Activated T-helper 1 cell treated with anti-CD3 and anti-CD28 coated beads, Interleukin-2, amount 50 U/mL, for 16 hours (primary cell): ENCODE results near the gene ANO4.
"Not testable (repeated sequence)": the region's sequence is repeated elsewhere in the genome, so short reads cannot be mapped to it uniquely, and the experiment has no call there.

Experiments used
- DNase-seq, 2 donors: peaks; one replicate each; pipeline ENCODE4 v3.0.0-alpha.2; 2020; ENCODE audit warnings: low read depth in 1 of 2, low spot score in 1 of 2

Gene ANO4

GRCh38 chr12:100987552-100988521 lies 193.3 kb downstream of the ANO4 start:
- no peak for DNase-seq

- not testable (repeated sequence) for DNase-seq
Observed at GRCh38 chr12:100989509-100989908, 194.9 kb downstream of the ANO4 start.

- DNase-seq: no peak
Observed at GRCh38 chr12:100991102-100991501, 196.5 kb downstream of the ANO4 start.

GRCh38 chr12:100992194-100992593 lies 197.6 kb downstream of the ANO4 start:
- DNase-seq: no peak

DNA sequence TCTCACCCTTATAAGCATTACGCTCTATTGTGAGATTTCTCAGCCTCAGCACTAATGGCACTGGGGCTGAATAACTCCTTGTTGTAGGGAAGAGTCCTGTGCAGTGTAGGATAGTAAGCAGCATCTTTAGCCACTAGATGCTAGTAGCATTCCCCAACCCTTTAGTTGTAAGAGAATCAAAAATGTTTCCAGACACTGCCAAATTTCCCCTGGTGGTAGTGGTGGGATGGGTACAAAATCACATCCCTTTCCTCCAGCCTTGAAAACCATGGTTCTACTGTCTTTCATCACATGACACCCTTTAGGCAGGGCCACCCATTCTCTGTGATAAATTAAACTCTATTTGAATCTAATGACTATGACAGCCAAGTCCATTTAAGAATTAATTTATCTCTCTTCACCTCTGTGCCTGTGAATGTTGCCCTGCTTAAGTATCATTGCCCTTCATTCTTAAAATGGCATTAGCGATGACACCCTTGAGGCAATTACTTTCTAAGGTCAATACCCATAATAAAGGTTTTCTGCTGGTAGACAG lies 199.4 kb downstream of the ANO4 start:
- DNase-seq: no peak

- no peak for DNase-seq
Observed at GRCh38 chr12:100995201-100995600, 200.6 kb downstream of the ANO4 start.

- DNase-seq: no peak
Observed at GRCh38 chr12:100995771-100996170, 201.2 kb downstream of the ANO4 start.

- no peak for DNase-seq
Observed at GRCh38 chr12:101001669-101002068, 207.1 kb downstream of the ANO4 start.

DNA sequence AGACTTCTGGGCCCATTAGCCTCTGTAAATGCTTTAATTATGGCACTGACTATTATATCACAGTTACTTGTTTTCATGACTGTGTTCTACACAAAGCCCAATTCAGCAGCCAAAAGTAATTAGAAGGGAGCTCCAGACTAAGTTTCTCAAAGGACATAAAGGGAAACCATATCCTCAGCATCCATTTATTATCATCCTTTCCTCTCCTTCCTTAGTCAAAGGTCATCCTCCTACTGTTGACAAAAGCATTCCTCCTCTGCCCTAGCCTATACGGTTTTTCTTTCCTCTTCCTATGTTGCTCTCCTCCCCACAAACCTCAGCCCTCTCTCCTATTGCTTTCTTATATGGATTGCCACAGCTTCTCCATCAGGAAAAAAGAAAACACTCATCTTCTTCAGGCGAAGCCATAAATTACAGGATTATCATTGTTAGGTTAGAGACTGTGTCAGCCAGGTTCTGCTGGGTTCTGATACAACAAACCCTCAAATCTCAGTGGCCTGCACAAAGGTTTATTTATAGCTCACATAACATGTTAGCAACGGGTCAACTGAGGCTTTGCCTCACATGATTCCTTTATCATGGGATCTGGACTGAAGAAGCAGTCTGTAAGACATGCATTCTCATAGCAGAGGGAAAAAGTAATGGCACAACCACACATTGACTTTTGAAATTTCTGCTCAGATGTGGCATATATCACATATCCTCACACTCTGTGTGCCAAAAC lies 208.3 kb downstream of the ANO4 start:
- no peak for DNase-seq

GRCh38 chr12:101004898-101005297 lies 210.3 kb downstream of the ANO4 start:
- no peak for DNase-seq

- no peak for DNase-seq
Observed at GRCh38 chr12:101009274-101009673, 214.7 kb downstream of the ANO4 start.

DNA sequence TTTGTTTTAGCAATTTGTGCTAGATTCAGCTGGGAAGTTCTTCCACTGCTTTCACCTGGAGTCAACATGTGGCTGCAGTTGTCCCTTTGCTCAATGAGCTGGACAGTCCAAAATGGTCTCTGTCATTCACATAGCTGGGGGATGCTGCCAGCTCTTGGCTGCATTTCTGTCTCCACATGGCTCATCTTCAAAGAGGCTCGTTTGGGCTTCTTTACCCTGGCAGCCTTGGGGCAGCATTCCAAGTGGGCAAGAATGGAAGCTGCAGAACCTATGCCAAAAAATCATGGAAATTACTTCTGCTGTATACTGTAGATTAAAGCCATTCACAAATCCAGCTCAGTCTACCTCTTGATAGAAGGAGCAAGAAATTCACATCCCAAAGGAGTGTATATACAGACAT lies 216.3 kb downstream of the ANO4 start:
- DNase-seq: no peak

DNA sequence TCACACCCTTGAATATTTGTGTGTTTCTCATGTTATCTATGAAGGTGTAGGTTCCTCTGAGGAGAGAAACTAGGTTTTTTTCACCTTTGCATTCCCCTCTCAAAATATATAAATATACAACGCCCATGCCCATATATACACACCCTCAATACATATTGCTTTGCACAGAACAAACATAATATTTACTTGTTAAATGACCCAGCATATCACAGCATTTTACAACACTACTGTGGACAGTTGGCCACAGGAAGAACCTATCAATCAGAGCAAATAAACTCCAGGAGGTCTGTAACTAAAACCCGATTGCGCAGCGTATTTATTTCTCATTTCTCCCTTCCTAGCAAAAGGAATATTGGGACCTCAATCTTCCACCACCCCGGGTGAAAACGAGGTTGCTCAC lies 219.4 kb downstream of the ANO4 start:
- DNase-seq: no peak

- DNase-seq: no peak
Observed at GRCh38 chr12:101015044-101015443, 220.5 kb downstream of the ANO4 start.

GRCh38 chr12:101018540-101018939 lies 224.0 kb downstream of the ANO4 start:
- no peak for DNase-seq

DNA sequence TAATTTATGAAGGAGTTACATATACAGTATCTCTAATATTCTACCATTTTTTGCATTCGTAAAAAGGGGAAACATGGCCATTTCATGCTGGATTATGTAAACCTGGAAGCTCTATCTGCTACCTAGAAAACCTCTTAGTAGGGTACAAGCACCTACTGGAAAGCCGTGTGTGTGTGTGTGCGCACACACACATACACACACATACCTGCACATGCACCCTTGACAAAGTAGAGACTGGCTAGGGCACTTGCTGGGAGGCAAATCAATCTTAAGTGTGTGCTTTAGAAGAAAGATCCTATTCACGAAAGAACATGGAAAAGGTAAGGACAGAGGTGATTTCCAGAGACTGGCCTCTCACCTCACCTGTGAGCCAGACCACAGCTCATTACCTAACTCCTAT lies 224.6 kb downstream of the ANO4 start:
- DNase-seq: no peak

- DNase-seq: no peak
Observed at GRCh38 chr12:101019667-101020066, 225.1 kb downstream of the ANO4 start.

DNA sequence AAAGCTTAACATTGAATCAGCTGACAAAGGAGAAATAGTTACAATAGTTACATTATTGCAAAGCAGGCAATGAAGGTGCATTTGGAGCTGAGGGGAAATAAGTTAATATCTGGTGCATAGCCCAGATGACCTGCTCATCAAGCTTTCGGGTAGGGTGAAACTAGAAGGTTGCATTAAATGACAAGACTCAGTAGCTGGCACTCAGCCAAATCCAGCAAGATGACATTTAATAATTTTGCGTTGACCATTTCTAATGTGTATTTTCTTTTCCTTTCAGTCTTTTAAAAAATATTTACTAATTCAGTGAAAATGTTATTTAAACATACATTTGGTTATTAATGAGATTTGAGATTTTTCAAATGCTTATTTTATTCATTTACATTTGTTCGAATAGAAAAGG lies 226.9 kb downstream of the ANO4 start:
- no peak for DNase-seq

- no peak for DNase-seq
Observed at GRCh38 chr12:101021911-101022388, 227.4 kb downstream of the ANO4 start.

DNA sequence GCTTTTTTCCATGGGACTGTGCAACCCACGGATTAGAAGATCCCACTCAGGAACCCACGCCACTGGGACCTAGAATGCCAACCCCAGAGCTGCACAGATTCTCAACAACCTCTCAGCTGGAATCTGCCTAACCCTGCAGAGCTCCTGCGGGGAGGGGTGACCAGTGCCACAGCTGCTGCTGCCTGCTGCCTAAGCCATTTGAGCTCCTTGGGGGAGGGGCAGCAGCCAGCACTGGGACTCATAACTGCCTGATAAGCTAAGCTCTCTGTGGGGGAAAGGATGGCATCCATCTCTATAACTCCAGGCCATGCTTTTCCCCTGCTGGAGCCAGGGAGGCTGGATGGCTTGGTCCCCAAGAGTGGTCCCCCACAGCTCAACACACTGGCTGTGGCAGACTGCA lies 232.6 kb downstream of the ANO4 start:
- DNase-seq: no peak

- DNase-seq: no peak
Observed at GRCh38 chr12:101027816-101028215, 233.2 kb downstream of the ANO4 start.
